Hepatocyte (in vitro differentiated cells): ENCODE results near the gene DHRS7B.

ENCODE experiments used
- CTCF ChIP-seq: fragments of 200-600 bp; sonication (generic); IDR thresholded peaks from 2 replicates; pipeline ENCODE4 v1.5.1; 2016; ENCODE audit warnings: antibody characterized with exemption, mild to moderate bottlenecking; ENCODE audit not compliant: poor library complexity
- EZH2 ChIP-seq: fragments of 200-600 bp; sonication (generic); IDR thresholded peaks from 2 replicates; pipeline ENCODE4 v1.6.1; 2016; ENCODE audit warnings: antibody characterized with exemption, mild to moderate bottlenecking, borderline replicate concordance

DNA sequence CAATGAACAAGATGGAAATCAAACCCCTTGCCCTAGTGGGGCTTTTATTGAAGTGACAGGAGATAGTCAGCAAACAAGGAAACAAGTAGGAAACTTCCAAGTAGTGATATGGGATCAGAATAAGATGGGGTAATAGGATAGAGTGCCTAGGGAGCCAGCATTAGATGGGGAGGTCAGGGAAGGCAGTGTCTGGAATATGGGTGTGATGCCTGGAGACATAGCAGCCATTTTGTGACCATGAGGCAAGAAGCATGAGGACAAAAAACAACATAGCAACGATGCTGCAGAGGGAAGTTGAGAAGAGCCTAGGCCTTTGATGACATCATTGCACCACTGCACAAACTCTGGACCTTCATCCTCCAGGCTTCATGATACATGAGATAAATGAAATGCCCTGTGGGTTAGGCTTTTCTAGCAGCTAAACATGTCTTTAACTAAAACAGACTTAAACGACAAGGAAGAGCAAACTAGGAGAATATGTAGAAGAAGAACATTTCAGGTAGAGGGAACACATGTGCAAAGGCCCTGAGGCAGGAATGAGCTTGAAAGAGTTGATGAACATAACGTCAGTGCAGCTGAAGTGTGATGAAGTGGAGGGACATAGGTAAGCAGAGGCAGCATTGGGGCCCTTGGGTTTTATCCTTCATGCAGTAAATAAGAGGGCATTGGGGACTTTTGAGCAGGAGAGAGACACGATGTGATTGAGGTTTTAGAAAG, 105.4 kb downstream of the DHRS7B start:
- TF ChIP-seq CTCF (no peak), EZH2 (no peak)
